Neural cell (in vitro differentiated cells): ENCODE measurements around the gene LLGL2.

Experiments used
- EP300 ChIP-seq: fragments of 450-650 bp; conservative IDR thresholded peaks from 2 replicates; pipeline ENCODE4 v1.6.1; 2014; ENCODE audit warnings: antibody characterized with exemption, mild to moderate bottlenecking, moderate library complexity; ENCODE audit not compliant: poor library complexity, severe bottlenecking
- MXI1 ChIP-seq: fragments of 450-650 bp; conservative IDR thresholded peaks from 2 replicates; pipeline ENCODE4 v1.6.1; 2014; ENCODE audit warnings: antibody characterized with exemption, mild to moderate bottlenecking; ENCODE audit not compliant: poor library complexity, severe bottlenecking
- POLR2AphosphoS5 ChIP-seq: IDR thresholded peaks from 2 replicates; pipeline ENCODE4 v1.6.1; 2012
- RAD21 ChIP-seq: fragments of 450-650 bp; conservative IDR thresholded peaks from 2 replicates; pipeline ENCODE4 v1.6.1; 2014; ENCODE audit warnings: antibody characterized with exemption, mild to moderate bottlenecking, moderate library complexity
- TAF1 ChIP-seq: IDR thresholded peaks from 2 replicates; pipeline ENCODE4 v1.6.1; 2012; ENCODE audit warnings: low read depth
- TF ChIP-seq, protein P1 (sequence below): fragments of 450-650 bp; IDR thresholded peaks from 2 replicates; pipeline ENCODE4 v1.5.1; 2014; ENCODE audit warnings: antibody characterized with exemption, mild to moderate bottlenecking, moderate library complexity; ENCODE audit not compliant: poor library complexity, severe bottlenecking
- TF ChIP-seq, protein P2 (sequence below): IDR thresholded peaks from 2 replicates; pipeline ENCODE4 v1.6.1; 2012; ENCODE audit warnings: borderline replicate concordance

DNA sequence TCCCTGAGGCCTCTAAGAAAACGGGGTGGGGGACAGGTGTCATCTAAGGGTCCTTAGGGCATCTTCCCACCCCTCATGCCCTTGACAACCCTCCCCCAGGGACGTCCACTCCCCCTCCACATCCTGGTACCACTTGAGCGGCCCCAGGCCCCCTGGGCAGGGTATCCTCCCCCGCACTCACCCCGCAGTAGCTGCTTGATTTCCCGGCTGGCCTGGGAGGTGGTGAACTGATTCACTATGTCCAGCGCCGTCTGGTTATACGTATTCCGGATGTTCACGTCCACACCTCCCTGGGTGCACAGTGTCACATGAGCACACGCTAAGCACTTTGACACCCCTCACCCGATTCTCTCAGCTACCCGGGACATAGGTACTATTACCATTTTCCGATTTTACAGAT lies 19.9 kb upstream of the LLGL2 start:
- TF ChIP-seq POLR2AphosphoS5 (no peak), EP300 (no peak), TAF1 (no peak), RAD21 (no peak), MXI1 (no peak)
- TF ChIP-seq, protein P1, sequence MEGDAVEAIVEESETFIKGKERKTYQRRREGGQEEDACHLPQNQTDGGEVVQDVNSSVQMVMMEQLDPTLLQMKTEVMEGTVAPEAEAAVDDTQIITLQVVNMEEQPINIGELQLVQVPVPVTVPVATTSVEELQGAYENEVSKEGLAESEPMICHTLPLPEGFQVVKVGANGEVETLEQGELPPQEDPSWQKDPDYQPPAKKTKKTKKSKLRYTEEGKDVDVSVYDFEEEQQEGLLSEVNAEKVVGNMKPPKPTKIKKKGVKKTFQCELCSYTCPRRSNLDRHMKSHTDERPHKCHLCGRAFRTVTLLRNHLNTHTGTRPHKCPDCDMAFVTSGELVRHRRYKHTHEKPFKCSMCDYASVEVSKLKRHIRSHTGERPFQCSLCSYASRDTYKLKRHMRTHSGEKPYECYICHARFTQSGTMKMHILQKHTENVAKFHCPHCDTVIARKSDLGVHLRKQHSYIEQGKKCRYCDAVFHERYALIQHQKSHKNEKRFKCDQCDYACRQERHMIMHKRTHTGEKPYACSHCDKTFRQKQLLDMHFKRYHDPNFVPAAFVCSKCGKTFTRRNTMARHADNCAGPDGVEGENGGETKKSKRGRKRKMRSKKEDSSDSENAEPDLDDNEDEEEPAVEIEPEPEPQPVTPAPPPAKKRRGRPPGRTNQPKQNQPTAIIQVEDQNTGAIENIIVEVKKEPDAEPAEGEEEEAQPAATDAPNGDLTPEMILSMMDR = no peak
- TF ChIP-seq, protein P2, sequence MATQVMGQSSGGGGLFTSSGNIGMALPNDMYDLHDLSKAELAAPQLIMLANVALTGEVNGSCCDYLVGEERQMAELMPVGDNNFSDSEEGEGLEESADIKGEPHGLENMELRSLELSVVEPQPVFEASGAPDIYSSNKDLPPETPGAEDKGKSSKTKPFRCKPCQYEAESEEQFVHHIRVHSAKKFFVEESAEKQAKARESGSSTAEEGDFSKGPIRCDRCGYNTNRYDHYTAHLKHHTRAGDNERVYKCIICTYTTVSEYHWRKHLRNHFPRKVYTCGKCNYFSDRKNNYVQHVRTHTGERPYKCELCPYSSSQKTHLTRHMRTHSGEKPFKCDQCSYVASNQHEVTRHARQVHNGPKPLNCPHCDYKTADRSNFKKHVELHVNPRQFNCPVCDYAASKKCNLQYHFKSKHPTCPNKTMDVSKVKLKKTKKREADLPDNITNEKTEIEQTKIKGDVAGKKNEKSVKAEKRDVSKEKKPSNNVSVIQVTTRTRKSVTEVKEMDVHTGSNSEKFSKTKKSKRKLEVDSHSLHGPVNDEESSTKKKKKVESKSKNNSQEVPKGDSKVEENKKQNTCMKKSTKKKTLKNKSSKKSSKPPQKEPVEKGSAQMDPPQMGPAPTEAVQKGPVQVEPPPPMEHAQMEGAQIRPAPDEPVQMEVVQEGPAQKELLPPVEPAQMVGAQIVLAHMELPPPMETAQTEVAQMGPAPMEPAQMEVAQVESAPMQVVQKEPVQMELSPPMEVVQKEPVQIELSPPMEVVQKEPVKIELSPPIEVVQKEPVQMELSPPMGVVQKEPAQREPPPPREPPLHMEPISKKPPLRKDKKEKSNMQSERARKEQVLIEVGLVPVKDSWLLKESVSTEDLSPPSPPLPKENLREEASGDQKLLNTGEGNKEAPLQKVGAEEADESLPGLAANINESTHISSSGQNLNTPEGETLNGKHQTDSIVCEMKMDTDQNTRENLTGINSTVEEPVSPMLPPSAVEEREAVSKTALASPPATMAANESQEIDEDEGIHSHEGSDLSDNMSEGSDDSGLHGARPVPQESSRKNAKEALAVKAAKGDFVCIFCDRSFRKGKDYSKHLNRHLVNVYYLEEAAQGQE = no peak
